ENCODE results near the gene ZNF445. TPM values are rescaled to one million over a fixed set of nuclear protein-coding genes. Genes with fewer than 3 reads are reported as not detected.

The ZNF445 gene
- total RNA-seq (ENCODE audit: low replicate concordance), result 12.1 and 14.3 TPM in 2 replicates

DNA sequence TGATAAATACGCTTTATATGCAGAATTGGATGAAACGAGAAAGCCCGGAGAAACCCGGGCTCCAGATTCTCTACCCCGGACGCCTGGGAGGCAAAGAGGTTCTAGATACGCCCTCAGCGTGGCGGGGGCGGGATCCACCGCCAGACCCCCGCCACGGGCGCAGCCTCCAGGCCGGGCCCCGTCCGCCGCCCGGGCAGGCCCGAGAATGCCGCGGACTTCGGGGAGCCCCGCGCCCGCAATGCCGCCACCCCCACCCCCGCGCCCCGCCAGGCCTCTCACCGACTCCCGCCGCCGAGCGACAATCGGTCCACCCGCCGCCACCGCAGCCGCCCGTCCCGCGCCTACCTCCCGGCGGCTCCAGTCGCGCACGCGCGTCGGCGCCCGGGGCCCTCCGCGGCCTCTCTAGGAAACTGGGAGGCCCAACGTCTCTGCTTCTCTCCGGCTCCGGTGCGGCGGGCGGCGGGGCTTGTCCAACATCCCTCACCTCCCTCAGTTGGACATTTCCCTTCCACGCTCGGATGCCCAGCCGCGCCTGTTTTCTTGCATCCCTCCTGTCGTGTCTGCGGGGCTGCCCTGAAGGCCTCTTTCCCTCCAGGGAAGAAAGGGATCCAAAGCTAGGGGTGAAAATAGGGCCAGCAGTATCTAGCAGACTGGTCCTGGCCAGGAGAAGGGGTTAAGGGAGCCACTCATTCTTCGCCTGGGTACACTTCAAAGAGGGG lies at the start of gene ZNF445:
ZNF445 (minus strand) TSS at position 359 of the 719 bp plus-strand sequence. CDS start 22,121 bp downstream, outside the sequence.
- DNase-seq (ENCODE audit: low read depth), result peak; percentile 73
- H3K4me3 ChIP-seq (ENCODE audit: low read depth, low read length), result peak within 1 kb of the TSS; percentile 72
- TF ChIP-seq, protein P1, sequence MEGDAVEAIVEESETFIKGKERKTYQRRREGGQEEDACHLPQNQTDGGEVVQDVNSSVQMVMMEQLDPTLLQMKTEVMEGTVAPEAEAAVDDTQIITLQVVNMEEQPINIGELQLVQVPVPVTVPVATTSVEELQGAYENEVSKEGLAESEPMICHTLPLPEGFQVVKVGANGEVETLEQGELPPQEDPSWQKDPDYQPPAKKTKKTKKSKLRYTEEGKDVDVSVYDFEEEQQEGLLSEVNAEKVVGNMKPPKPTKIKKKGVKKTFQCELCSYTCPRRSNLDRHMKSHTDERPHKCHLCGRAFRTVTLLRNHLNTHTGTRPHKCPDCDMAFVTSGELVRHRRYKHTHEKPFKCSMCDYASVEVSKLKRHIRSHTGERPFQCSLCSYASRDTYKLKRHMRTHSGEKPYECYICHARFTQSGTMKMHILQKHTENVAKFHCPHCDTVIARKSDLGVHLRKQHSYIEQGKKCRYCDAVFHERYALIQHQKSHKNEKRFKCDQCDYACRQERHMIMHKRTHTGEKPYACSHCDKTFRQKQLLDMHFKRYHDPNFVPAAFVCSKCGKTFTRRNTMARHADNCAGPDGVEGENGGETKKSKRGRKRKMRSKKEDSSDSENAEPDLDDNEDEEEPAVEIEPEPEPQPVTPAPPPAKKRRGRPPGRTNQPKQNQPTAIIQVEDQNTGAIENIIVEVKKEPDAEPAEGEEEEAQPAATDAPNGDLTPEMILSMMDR (IDR thresholded peaks at IDR 0.05; ENCODE audit: insufficient read depth, low read length), result no peak

DNA sequence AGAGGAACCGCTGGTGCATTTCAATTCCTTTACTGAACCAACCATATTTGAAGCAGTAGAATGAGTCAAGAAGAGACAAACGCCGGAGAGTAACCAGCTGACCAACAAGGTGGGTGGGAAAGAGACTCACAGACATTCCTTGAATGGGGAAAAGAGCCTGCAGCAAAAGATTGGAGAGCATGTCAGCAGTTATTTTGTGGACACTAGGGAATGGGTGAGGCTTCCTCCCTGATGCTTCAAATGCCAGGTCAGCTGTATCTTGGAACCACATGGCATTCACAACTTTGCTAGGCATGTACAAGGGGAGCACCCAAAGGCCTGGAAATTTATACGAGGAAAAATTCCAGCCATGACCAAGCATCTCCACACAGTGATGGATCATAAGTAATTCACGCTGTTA lies 47.6 kb upstream of the ZNF445 start:
- DNase-seq (ENCODE audit: low read depth), result no peak
- TF ChIP-seq, protein P1 (IDR thresholded peaks at IDR 0.05; ENCODE audit: insufficient read depth, low read length), result no peak
- H3K4me3 ChIP-seq (ENCODE audit: low read depth, low read length), result no peak overlapping the region

DNA sequence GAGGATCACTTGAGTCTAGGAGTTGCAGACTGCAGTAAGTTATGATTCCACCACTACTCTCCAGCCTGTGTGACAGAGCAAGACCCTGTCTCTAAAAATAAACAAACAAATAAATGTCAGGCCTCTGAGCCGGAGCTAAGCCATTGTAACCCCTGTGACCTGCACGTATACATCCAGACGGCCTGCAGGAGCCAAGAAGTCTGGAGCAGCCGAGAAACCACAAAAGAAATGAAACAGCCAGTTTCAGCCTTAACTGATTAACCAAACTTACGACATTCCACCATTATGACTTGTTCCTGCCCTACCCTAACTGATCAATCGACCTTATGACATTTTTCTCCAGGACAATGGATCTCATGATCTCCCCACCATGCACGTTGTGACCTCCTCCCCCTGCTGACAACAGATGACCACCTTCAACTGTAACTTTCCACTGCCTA lies 45.0 kb upstream of the ZNF445 start:
- DNase-seq (ENCODE audit: low read depth), result no peak
- H3K4me3 ChIP-seq (ENCODE audit: low read depth, low read length), result no peak overlapping the region
- TF ChIP-seq, protein P1 (IDR thresholded peaks at IDR 0.05; ENCODE audit: insufficient read depth, low read length), result no peak

DNA sequence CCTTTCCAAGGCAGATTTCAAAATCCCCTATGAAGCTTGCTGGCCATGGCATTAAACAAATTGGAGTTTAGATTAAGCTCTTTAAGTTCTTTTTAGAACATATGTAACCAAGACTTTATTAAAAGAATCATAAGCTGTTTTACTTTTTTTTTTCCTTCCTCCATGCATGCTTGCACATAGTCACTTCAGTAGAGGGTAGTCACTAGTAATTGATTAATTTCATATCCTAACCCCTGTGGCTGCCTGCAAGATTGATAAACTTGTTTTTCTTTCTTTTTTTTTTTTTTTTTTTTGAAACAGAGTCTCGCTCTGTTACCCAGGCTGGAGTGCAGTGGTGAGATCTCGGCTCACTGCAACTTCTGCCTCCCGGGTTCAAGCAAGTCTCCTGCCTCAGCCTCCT lies 44.3 kb upstream of the ZNF445 start:
- H3K4me3 ChIP-seq (ENCODE audit: low read depth, low read length), result no peak overlapping the region
- TF ChIP-seq, protein P1 (IDR thresholded peaks at IDR 0.05; ENCODE audit: insufficient read depth, low read length), result no peak
- no peak for DNase-seq (ENCODE audit: low read depth)

DNA sequence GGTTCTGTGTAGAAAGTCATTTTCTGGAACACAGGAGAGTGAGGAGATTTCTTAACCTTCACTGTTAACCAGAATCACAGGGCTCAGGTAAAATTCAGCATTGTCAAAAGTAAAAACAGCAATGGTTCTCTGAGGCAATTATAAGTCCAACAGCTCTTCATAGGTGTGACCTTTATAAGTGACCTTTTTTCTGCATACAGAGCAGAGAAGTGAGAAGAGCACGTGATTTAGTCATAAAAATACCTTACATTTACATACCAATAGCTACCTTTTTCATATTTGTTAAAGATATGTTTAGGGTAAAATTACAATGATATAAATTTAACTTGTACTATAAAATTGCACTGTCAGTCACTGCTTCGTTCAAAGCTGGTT lies 41.3 kb upstream of the ZNF445 start:
- TF ChIP-seq, protein P1 (IDR thresholded peaks at IDR 0.05; ENCODE audit: insufficient read depth, low read length), result no peak
- no peak overlapping the region for H3K4me3 ChIP-seq (ENCODE audit: low read depth, low read length)

DNA sequence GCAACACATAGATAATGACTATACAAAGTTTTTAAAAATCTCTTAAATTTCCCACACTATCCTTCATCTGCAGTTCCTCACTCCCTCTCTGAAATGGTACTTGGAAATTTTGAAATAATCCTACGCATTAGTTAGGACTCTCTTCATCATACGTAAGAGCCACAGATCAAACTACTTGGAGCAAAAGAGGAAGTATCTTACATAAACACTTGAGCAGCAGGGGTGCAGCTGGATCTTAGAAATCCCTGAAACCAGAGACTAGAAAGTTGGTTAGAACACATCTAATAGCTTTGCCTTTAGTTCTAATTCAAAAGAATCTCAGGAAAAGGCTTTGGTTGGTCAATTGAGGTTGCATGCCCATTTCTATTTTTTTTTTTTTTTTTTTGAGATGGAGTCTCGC lies 38.8 kb upstream of the ZNF445 start:
- DNase-seq (ENCODE audit: low read depth), result no peak
- TF ChIP-seq, protein P1 (IDR thresholded peaks at IDR 0.05; ENCODE audit: insufficient read depth, low read length), result no peak
- H3K4me3 ChIP-seq (ENCODE audit: low read depth, low read length), result no peak overlapping the region

More for the DNA sequence above, 41.3 kb upstream of the ZNF445 start:
- DNase-seq (ENCODE audit: low read depth), result no peak
